Stimulated activated CD8-positive, alpha-beta memory T cell treated with anti-CD3 and anti-CD28 coated beads, Interleukin-4, amount 100 ng/mL, for 1 hour (primary cell): ENCODE measurements around the gene SLC25A11.

Source experiments
- DNase-seq, 2 donors: peaks; one replicate each; pipeline ENCODE4 v3.0.0-alpha.2; 2020; ENCODE audit warnings: low read depth in 2 of 2, low spot score in 1 of 2

The SLC25A11 gene

DNA sequence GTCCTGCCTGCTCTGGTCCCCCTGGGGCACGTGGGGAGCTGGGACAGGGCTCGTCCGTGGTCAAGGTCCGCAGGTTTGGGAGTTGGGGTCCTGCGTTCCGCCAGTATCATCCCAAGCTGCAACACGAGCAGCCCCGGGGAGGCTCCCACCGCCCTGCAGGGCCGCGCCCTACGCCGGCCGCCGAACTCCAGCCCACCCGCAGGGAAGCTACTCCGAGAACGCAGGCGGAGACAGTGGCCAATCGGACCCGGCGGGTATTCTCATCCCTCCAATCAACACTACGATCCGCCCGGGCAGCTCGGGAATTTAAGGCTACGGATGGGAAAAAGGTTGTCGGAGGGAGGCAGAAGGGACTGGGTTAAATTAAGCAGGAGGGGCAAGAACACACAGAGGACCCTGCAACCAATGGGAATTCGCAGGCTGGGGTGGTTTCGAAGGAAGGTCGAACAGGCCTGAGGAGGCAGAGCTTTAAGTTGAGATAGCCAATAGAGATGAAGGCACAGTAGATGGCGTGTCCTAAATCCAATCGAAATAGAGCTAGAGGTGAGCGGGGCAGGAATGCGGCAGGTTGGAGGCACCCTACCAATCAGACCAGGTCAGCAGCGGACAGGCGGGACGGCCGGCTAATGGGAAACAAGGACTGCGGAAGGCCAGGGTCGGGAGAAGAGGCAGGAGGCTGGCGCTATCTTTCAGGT is 27.1 kb upstream of the SLC25A11 start:
- DNase-seq, result peak; percentile 77 to 90

GRCh38 chr17:4965311-4965986 is 25.6 kb upstream of the SLC25A11 start:
- no peak for DNase-seq

DNA sequence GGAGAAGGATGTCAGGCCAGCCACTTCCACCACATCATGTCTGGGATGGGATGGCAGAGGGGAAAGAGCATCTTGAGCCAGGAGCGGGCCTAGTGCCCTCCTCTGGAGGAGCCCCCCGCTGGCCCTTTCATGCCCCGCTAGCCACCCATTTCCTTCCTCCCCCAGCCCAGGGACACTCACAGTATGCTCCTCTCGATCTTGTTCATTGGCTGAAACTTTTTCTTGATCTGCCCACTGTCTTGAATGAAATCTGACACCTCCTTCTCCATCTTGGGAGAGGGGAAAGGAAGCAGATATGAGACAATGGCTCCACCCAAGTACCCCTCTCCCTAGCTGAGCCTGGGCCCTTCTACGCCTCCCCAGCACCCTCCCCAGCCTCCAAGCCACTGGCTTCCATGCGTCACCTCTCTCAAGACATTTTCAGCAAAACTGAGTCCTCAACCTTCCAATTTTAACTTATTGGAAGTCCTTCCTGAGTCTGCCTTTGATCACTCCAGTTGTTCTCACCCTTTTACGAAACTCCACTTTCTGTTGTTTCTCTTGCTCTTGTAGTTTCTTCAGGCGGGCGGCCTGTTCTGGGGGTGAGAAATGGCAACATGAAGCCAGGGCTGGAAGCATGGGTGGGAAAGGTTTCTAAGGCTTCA is 20.6 kb upstream of the SLC25A11 start:
- DNase-seq, result no peak

GRCh38 chr17:4959261-4959965 is 19.6 kb upstream of the SLC25A11 start:
- no peak for DNase-seq

- DNase-seq, result no peak
Observed at GRCh38 chr17:4958102-4958501, 18.3 kb upstream of the SLC25A11 start.

- DNase-seq, result no peak
Observed at GRCh38 chr17:4956493-4957061, 16.7 kb upstream of the SLC25A11 start.

DNA sequence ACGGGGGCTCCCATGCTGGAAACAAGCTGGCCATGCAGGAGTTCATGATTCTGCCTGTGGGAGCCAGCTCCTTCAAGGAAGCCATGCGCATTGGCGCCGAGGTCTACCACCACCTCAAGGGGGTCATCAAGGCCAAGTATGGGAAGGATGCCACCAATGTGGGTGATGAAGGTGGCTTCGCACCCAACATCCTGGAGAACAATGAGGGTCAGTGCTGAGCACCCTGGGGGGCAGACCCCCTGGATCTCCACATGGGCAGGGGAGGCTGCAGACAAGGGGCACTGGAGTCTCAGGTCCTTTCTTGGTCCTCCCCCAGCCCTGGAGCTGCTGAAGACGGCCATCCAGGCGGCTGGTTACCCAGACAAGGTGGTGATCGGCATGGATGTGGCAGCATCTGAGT is 15.2 kb upstream of the SLC25A11 start:
- DNase-seq, result no peak

DNA sequence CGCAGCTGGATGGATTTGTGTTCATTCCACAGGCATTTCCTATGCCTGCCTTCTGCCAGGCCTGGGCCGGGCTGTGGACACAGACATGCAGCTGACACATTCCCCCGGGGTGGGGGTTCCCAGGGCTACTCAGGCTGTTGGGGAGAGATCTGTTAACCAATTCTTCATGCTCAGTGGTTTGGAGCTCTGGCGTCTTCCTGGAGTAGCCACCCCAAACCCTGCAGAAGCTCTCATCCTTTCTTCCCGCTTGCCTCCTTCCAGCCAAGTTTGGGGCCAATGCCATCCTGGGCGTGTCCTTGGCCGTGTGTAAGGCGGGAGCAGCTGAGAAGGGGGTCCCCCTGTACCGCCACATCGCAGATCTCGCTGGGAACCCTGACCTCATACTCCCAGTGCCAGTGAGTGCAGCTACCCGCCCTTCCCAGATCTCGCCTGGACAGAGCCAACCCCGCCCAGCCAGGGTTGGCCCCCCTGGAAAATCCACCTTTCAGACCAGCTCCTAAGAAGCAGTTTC is 13.7 kb upstream of the SLC25A11 start:
- no peak for DNase-seq

DNA sequence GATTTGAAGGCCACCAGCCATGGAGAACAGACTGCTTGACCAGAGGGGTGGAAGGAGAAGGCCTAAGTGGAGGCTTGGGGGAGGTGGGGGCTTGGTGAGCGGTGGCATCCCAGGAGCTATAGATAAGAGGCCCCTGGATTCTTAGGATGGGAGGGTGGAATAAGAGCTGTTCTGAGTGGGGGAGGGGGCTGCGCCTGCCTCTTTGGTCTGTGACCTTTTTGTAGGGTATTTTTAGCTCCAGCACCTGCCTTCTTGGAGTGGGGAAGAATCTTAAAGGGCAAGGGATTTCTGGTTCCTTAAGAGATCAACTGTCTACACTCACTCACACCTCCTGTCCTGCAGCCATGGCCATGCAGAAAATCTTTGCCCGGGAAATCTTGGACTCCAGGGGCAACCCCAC is 11.6 kb upstream of the SLC25A11 start:
- DNase-seq, result no peak

DNA sequence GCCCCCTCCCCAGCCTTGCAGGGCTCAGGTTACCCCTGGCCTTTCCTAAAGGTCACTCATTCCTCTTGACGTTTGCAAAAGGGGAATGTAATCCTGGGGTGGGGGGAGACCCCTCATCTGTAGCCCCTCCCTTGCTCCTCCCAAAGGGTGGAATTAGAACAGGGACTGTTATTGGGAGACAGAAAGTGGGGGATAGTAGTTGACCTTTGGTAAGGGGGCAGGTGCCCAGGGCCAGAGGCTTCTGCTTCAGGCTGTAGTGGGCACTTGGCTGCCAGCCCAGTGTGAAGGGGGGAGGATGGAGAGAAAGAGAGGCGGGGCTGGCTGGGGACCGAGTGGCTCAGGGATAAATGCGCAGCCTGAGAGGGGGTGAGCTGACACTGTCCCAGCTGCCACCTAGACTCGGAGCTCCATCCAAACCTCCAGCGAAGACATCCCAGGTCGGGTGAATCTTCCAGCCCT is 10.9 kb upstream of the SLC25A11 start, which contains the start of gene ENO3:
TSS of gene ENO3 (plus strand) at position 374 of the 459 bp plus-strand sequence. CDS start 711 bp downstream, outside the sequence.
- DNase-seq, result no peak

- DNase-seq, result no peak
Observed at GRCh38 chr17:4950075-4950745, 10.4 kb upstream of the SLC25A11 start.

GRCh38 chr17:4949321-4950074 is 9.7 kb upstream of the SLC25A11 start:
- no peak for DNase-seq

GRCh38 chr17:4948931-4949320 is 9.1 kb upstream of the SLC25A11 start:
- DNase-seq, result no peak

- peak; percentile 75 to 82 for DNase-seq
Observed at GRCh38 chr17:4948166-4948930, 8.5 kb upstream of the SLC25A11 start, which contains the start of gene PFN1. TSS of gene PFN1 (minus strand) at chr17:4948530. CDS start at chr17:4948394, 136 bp downstream.

DNA sequence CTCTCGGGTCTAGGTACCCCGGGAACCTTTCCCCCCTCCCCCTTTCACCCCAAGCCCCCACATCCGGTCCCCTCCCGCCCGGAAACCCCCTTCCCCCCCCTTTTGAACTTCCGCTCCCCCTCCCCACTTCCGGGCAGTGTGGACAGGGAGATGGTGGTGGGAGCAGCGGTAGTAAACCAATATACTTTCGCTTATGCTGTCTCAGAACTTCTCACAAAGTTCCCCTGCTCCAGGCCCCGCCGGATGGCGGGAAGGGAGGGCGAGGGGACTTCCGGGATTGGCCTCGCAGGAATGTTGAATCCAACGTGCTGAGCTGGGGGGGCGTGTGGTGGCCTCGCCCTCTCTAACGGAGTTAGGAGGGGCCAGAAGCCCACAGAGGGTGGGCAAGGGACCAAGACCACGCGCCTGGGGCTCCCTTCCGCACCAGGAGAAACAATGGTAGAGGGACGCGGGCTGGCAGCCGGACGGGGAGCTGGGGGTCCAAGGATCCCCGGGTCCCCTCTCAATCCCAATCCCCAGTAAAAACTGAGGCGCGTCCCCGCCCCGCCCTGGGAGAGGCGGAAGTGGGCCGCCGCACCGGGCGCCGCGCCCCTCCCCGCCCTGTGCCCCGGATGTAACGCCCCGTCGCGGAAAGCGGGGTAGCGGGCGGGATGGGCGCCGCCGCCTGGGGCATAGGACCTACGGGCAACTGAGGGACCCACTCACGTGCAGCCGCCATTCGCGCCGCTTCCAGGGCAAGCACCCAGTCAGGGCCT is 7.7 kb upstream of the SLC25A11 start:
- no peak for DNase-seq

DNA sequence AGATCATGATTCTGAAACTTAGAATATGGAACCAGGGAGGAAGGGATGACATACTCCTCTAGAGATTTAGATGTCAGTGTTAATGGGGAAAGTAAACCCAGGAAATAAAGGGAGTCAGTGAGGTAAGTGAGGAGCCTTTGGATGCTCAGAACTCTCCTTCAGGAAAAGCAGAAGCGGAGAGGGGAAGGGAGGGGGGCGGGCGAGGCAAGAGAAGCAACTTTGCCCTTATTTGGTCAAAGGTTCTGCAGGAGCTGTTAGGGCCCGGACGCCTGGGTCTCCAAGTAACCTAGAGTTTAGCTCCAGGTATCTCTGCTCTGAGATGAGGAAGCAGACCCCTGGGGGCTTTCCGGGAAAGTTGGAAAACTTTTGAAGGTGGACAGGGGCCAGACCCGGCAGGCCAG is 7.2 kb upstream of the SLC25A11 start:
- no peak for DNase-seq

DNA sequence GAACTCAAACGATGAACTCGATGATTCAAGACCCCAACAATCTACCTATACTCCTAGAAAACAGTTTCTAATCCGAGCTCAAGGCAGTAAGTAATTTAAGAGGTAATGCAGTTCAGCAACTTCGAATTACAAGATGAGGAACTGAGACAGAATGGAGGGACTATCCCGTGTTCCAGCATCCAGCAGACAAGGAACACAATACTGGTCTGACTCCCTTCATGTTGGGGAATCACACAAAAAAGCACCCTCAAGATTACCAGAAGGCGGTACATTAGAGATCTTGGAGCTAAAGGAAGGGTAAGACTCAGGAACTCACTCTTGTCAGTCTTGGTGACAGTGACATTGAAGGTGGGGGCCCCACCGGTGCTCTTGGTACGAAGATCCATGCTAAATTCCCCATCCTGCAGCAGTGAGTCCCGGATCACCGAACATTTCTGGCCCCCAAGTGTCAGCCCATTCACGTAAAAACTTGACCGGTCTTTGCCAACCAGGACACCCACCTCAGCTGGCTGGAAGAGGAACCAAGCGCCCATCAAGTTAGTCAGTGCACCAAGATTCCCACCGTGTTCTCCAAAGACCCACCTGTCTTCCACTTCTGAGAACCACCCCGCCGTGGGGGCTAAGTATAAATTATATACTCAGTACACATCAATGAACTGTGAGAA is 6.6 kb upstream of the SLC25A11 start:
- DNase-seq, result no peak

DNA sequence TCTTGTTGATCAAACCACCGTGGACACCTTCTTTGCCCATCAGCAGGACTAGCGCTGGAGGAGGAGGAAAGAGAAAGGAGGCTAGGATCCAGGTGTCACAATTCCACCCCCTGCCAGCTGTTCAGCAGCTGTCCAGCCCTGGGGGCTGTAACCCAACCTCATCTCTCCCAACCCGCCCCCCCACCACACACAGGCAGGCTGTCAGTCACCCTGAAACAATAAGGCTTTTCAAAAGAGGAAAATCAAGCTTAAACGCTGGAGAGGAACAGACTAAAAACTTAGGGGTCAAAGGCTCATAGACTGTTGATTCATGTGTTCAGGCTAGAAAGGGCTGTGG is 6.1 kb upstream of the SLC25A11 start:
- no peak for DNase-seq
